CD4-positive, alpha-beta T cell treated with Interleukin-10 for 1 hour (primary cell): ENCODE measurements around the gene XPA.

ENCODE experiments used
- DNase-seq: peaks from one replicate; pipeline ENCODE4 v3.0.0-alpha.2; 2020

The XPA gene

DNA sequence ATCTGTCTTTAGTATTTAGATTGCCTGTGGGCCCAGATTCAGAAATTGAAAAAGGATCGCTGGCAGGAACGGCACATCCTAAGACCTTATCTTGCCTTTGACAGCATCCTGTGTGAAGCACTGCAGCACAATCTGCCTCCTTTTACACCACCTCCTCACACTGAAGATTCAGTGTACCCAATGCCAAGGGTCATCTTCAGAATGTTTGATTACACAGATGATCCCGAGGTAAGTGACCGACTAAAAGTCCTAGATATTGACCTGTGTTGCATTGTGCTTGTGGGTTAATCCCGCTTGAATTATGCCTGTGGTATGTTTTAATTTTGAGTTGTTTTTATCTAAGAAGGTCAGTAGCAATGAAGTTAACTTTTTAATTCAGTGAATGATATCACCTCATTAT is 49.1 kb downstream of the XPA start:
- no peak for DNase-seq

DNA sequence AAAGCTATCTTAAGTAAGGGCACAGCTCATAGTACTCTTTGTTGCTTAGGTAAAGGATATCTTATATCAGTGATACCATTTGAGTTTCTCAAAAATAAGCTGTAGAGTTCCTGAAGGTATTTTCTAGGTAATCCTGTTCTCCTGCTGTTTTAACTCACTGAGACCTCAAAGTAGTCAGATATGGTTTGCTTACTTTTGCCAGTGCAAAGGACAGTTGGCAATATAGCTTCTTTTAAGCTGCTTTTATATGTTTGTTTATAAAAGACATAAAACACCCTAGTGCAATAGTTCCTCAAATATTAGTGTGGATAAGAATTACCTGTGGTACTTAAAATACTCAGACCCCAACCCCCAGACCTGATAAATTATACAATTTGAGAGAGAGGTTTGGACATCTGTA is 51.4 kb downstream of the XPA start:
- DNase-seq, result no peak

GRCh38 chr9:97640325-97640724 is 56.8 kb downstream of the XPA start:
- no peak for DNase-seq

DNA sequence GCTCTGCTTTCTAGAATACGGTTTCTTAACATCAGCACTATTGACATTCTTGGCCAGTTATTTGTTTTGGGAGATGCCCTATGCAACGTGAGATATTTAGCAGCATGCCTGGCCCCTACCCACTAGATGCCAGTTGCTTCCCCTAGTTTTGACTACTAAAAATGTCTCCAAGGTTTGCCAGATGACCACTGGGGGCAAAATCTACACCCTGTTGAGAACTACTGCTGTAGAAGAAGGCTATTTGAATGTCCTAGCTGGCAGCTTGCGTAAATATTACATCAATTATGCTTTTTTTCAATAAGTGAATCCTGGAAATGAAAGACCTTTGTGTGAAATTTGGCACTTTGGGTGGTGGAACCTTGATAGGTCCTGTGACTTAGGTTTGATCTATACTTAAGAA is 58.5 kb downstream of the XPA start:
- no peak for DNase-seq

- DNase-seq, result no peak
Measured at GRCh38 chr9:97636903-97637302, 60.2 kb downstream of the XPA start.

DNA sequence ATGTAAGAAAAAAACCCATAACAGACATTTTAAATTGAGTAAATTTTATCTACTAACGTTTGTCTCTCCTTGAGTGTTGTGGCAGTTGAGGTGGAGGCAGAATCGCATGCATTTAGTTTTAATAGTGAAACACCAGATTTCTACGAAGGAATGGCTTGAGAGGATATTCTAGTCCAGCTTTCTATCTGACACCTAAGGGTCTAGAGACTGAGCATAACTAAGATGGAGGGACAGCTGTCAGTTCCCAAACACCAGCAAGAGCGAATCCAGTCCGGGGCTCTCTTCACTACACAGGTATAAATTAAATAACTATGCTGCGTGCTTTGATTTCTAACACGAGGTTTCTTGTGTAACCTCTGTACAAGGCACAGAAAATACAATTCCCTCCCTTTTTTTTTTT is 62.1 kb downstream of the XPA start:
- DNase-seq, result no peak

- DNase-seq, result peak; percentile 21
Measured at GRCh38 chr9:97633859-97634490, 63.2 kb downstream of the XPA start.

DNA sequence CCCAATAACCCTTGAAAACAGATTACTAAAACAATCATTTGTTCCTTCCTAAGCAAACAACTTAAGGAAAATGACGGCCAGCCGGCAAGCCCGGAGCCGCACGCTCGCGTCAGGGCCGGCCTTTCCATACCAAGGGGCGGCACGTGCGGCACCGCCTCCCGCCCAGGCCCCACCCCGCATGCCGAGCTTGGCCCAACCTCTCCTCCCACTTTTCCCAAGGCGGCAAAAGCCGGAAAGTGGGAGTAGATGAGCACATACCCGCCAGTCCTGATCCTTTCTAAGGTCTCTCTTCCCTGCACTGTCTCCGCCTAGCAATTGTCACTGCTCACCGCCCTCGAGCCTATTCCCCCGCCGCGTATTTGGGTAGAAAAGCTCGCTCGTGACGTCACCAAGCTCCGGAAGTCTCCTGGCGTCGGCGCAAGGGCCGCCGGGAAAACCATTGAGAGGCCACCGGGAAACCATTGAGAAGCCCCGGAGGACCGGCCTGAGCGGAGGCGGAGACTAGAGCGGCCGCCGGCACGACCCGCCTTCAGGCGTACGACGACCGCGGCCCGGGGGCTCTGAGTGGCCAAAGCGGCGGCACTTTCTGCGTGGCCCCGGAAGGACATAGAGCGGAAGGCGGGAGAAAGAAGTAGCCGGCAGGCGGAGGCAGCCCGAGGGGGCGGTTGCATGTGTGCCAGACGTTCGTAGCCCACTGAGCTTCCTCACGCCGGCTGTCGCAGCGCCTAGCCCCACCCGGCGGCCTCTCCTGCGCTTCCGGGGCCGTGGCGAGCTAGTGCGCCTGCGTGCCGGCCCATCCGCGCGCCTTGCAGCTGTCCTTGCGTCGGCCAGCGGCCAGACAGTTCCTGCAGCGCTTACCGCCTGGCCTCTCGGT is 63.9 kb downstream of the XPA start, which contains the start of the genes NCBP1 and TSTD2:
Gene NCBP1 (plus strand): TSS at position 837 of the 874 bp plus-strand sequence. CDS start 61 bp downstream, outside the sequence.
Gene TSTD2 (minus strand): TSS at position 384 of the 874 bp plus-strand sequence. CDS start 5,806 bp downstream, outside the sequence.
- peak; percentile 97 for DNase-seq

- peak; percentile 3 for DNase-seq
Measured at GRCh38 chr9:97632248-97632984, 64.7 kb downstream of the XPA start.

DNA sequence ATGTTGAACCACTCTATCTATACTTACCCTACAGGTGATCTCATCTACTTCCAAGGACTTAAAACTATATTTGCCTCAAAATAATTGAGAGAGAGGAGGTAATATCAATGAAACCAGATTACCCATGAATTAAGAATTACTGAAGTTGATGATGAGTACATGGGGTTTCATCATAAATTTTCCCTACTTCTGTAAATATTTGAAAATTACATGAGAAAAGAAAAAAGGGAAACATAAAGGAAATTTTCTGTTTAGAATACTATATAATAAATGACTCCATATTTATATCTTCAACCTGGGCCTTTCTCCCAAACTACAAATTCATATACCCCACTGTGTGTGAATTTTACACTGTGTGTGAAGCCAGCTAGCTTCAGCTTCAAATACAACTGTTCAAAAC is 66.5 kb downstream of the XPA start:
- no peak for DNase-seq

GRCh38 chr9:97629156-97629555 is 68.0 kb downstream of the XPA start:
- no peak for DNase-seq

DNA sequence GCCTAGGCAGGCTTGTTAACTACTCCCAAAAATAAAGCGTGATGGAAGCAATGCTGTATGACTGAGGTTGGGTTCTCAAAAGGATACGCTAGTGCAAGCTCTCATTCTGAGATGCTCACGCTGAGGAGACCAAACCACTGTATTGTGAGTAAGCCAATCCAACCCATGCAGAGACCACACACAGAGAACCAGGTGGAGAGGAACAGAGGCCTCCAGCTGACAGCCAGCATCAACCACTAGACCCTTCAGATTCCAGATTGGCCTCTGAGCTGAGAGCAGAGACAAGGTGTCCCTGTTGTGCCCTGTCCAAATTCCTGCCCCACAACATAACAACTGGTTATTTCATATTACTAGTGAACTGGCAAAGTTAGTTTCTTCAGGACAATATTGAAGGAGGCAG is 68.5 kb downstream of the XPA start:
- DNase-seq, result no peak

DNA sequence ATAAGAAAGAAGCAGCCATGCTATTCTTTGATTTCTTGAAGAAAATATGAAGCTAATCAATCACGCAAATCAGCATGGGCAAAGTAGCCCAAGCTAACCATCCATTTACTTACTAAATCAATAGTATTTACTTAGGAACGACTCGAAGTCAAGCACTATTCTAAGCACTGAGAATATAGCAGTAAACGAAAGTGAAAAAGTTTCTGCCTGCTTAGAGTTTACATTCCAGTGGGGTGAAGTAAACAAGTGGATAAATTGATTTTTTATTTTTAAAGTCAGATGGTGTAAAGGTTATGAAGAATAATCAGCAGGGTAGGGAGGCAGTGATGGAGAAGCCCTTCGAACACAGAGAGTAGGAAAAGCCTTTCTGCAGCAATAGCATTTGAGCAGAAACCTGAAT is 69.5 kb downstream of the XPA start:
- no peak for DNase-seq

DNA sequence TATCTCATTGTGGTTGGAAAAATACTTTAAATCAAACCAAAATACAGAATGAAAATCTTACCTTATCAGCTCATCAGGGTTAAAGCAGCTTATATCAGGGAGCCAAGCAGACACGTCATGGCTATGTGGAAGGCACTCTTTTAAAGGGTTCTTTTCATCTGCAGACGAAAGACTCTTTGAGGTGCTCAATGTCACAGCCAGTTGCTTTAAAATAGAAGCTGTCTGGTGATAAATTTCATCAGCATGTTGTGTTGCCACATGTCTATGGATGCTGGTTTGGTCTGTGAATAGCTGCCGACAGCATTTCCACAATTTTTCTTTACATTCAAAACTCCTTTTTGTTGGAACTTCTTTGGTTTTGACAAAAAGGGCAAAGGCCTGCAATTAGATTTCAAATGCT is 71.5 kb downstream of the XPA start:
- DNase-seq, result no peak
